Kidney (tissue), 14 donors: ENCODE results near the gene CCDC136. TPM values are rescaled to one million over a fixed set of nuclear protein-coding genes. Genes with fewer than 3 reads are reported as not detected.

Source experiments
- DNase-seq, 5 donors: peaks; one replicate each; pipeline ENCODE4 v3.0.0-alpha.2; 2013 to 2020
- FAIRE-seq: peaks from 2 replicates; lab custom pipeline; 2012; peaks lifted over from hg19 to GRCh38; lab: Jason Lieb, UNC
- H3K27ac ChIP-seq, 2 donors: one replicate each; pipeline ENCODE4 v1.7.0; 2013; ENCODE audit warnings: low read depth in 2 of 2, low read length in 2 of 2, inconsistent platforms in 1 of 2
- H3K27me3 ChIP-seq: one replicate; pipeline ENCODE4 v1.7.1; 2013; ENCODE audit warnings: low read length, inconsistent platforms; ENCODE audit not compliant: control insufficient read depth, insufficient read depth
- H3K36me3 ChIP-seq, 3 donors: one replicate each; pipeline versions ENCODE4 v1.7.0 to v1.7.1; 2013; ENCODE audit warnings: low read length in 3 of 3, control low read depth in 1 of 3, inconsistent platforms in 1 of 3; ENCODE audit not compliant: insufficient read depth in 3 of 3, control insufficient read depth in 2 of 3
- H3K4me1 ChIP-seq, 3 donors: one replicate each; pipeline versions ENCODE4 v1.7.0 to v1.7.1; 2013; ENCODE audit warnings: low read length in 3 of 3, inconsistent platforms in 1 of 3, low read depth in 1 of 3; ENCODE audit not compliant: control insufficient read depth in 2 of 3, insufficient read depth in 2 of 3
- H3K4me3 ChIP-seq, 3 donors: one replicate each; pipeline versions ENCODE4 v1.7.0 to v1.8.1; 2013; ENCODE audit warnings: low read length in 3 of 3, control low read depth in 1 of 3, inconsistent platforms in 1 of 3
- H3K9ac ChIP-seq, 3 donors: one replicate each; pipeline versions ENCODE4 v1.7.0 to v1.7.1; 2013; ENCODE audit warnings: low read length in 3 of 3, control low read depth in 1 of 3, inconsistent platforms in 1 of 3
- H3K9me3 ChIP-seq, 3 donors: one replicate each; pipeline versions ENCODE4 v1.7.0 to v1.7.1; 2013; ENCODE audit warnings: low read length in 3 of 3, control low read depth in 1 of 3, inconsistent platforms in 1 of 3; ENCODE audit not compliant: control insufficient read depth in 2 of 3, insufficient read depth in 1 of 3
- CTCF ChIP-seq: IDR thresholded peaks from 3 replicates; pipeline ENCODE4 v1.5.1; 2012; ENCODE audit warnings: mild to moderate bottlenecking, moderate library complexity, borderline replicate concordance; ENCODE audit not compliant: insufficient read depth; ENCODE audit errors: extremely low read depth
- intact Hi-C: fragments of 100-400 bp; cut with DNase I; formaldehyde crosslinking; loops from one replicate; pipeline ENCODE4 v1.11.1; 2022
- polyA plus RNA-seq: library from polyadenylated mRNA; stranded (reverse); fragments of 350-450 nt; fragmentation: Illumina TruSeq; extraction: RNeasy Lipid Tissue Mini Kit (QIAGEN cat#74804); gene quantifications from one replicate; pipeline ENCODE4 v1.2.3, GENCODE V29; 2014; ENCODE audit warnings: low read depth, low replicate concordance; ENCODE audit not compliant: insufficient read depth
- total RNA-seq: library from RNA; stranded (reverse); fragmentation: NEBNext Ultra II Directional; extraction: Animal tissue kit (Norgen Biotek cat#: 25700); gene quantifications from one replicate; pipeline ENCODE4 v1.2.1, GENCODE V29; 2021
- donor health status: control.
- donor health status: control.
- donor health status: control.
- donor health status: control.
- donor health status: control.
- donor health status: DM: yes; HTN: yes; CAD: no.
- donor health status: Normal renal cell carcinoma (clear cell type).

The CCDC136 gene
- total and polyA plus RNA-seq, 2 donors from 2014 or later, result 1.4 to 4.2 TPM

DNA sequence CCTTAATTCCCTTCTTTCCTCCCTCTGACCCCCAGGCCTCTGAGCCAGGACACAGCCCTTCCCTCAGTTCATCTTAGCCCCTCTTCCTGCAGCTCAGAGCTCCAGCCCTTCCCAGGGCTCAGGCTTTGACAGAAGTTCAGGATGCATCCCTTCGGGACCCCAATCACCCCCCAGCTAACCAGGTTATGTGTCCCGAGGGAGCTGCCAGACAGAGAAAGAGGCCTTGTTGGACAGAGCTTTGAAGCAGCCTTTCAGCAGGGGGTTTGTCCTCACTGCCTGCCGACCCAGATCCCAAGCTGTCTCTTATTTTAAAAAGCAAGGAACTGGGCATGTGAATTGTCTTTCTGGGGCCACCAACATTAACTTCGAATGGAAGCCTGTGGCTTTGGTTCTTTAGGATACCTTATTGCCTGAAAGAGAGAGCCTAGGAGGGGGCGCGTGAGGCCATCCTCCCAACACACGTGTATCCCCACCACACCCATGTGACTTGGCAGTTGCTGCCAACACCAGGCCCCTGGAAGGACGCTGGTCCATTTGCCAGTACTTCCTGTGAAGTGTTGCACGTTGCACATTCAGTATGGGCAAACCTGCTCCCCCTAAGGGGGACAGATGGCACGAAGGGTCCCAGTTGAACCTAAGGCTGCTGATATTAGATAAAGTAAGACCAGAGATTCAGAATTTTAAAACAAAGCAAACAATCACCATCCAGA lies 858 bp downstream of the CCDC136 start:
- H3K27ac ChIP-seq, result no peak overlapping the region
- no peaks in the 10 kb centered on the region for H3K36me3 ChIP-seq
- H3K9me3 ChIP-seq, result no peaks in the 10 kb centered on the region
- no peak for TF ChIP-seq CTCF
- FAIRE-seq (no peak), DNase-seq (no peak)
- H3K27me3 ChIP-seq, result no peaks in the 10 kb centered on the region
- peaks cover 0 to 8% (median 0%) of the 10 kb centered on the region in 3 donors for H3K4me1 ChIP-seq
- H3K4me3 ChIP-seq, result no peak overlapping the region
- no peak overlapping the region for H3K9ac ChIP-seq
- intact Hi-C loops, result no loop called here

DNA sequence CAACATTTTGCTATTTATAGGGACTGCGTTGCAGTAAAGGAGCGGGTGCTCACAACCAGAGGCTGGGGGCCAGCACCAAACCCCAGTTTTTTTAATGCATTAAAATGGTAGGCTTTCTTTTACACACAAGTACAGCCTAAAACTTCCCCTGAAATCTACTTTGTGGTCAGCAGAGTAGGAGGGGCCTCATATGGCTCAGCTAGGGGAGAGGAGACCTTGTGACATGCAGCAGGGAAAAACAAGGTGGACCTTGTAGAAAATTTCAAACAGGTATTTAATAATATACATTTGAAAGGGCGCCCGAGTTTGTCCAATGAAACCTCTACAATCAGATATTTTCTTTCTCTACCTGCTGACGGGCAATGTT lies 1.4 kb downstream of the CCDC136 start:
- Histone ChIP-seq H3K27ac (no peak overlapping the region), H3K36me3 (no peaks in the 10 kb centered on the region), H3K27me3 (no peaks in the 10 kb centered on the region), H3K9me3 (no peaks in the 10 kb centered on the region), H3K4me1 (peaks cover 0 to 8% (median 0%) of the 10 kb centered on the region in 3 donors), H3K4me3 (no peak overlapping the region), H3K9ac (no peak overlapping the region)
- TF ChIP-seq CTCF, result no peak
- FAIRE-seq (no peak), DNase-seq (no peak)
- intact Hi-C loops, result no loop called here

DNA sequence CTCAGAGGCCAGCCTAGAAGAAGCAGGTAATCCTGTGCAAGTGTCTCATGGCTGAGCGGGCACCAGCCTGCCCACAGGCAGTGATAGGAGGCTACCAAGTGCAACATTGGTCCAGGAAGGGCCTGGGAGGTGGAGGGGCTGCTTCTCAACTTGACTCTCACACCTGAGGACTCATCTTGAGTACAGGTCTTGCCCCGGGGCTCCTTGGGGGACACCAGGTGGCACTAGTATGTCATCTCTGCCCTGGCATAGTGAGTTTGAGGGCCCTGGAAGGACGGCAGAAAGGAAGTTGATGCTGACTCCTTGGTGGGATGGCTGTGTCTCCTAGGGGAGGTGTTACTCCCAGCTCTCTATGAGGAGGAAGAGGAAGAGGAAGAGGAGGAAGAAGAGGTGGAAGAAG lies 2.3 kb downstream of the CCDC136 start:
- H3K36me3 ChIP-seq, result no peaks in the 10 kb centered on the region
- H3K27me3 ChIP-seq, result no peaks in the 10 kb centered on the region
- no peak for TF ChIP-seq CTCF
- H3K9ac ChIP-seq, result no peak overlapping the region
- DNase-seq (no peak), FAIRE-seq (no peak)
- H3K27ac ChIP-seq, result no peak overlapping the region
- H3K4me3 ChIP-seq, result no peak overlapping the region
- H3K9me3 ChIP-seq, result no peaks in the 10 kb centered on the region
- peaks cover 0 to 8% (median 0%) of the 10 kb centered on the region in 3 donors for H3K4me1 ChIP-seq
- intact Hi-C loops, result no loop called here
